Lung (tissue), 12 donors: ENCODE data around the gene TDRD6. TPM values are rescaled to one million over a fixed set of nuclear protein-coding genes. Genes with fewer than 3 reads are reported as not detected.

ENCODE experiments used
- ATAC-seq: fragments of 200-7000 bp; cut with Tn5 transposase; one replicate; pipeline ENCODE4 v1.9.1; 2020; ENCODE audit warnings: moderate number of reproducible peaks; ENCODE audit not compliant: insufficient read depth, low FRiP score
- DNase-seq, 3 donors: peaks; one replicate each; pipeline ENCODE4 v3.0.0-alpha.2; 2013 to 2017
- H3K27ac ChIP-seq, 2 donors: one replicate each; pipeline ENCODE4 v1.5.1; 2013; ENCODE audit warnings: mild to moderate bottlenecking in 2 of 2, moderate library complexity in 2 of 2, control low read depth in 1 of 2, inconsistent platforms in 1 of 2, low read depth in 1 of 2, low read length in 1 of 2
- H3K27me3 ChIP-seq, 3 donors: one replicate each; pipeline ENCODE4 v1.5.1; 2013; ENCODE audit warnings: low read length in 2 of 3; ENCODE audit not compliant: control insufficient read depth in 3 of 3, insufficient read depth in 3 of 3
- H3K36me3 ChIP-seq, 4 donors: one replicate each; pipeline ENCODE4 v1.5.1; 2013; ENCODE audit warnings: low read length in 4 of 4, mild to moderate bottlenecking in 1 of 4, moderate library complexity in 1 of 4; ENCODE audit not compliant: control insufficient read depth in 4 of 4, insufficient read depth in 4 of 4
- H3K4me1 ChIP-seq, 5 donors: one replicate each; pipeline ENCODE4 v1.5.1; 2013; ENCODE audit warnings: low read length in 5 of 5, mild to moderate bottlenecking in 2 of 5, moderate library complexity in 1 of 5; ENCODE audit not compliant: control insufficient read depth in 5 of 5, insufficient read depth in 5 of 5
- H3K4me3 ChIP-seq: one replicate; pipeline ENCODE4 v1.5.1; 2013; ENCODE audit warnings: mild to moderate bottlenecking, control low read depth, moderate library complexity
- H3K9ac ChIP-seq, 2 donors: one replicate each; pipeline ENCODE4 v1.5.1; 2013; ENCODE audit warnings: low read length in 2 of 2, control low read depth in 1 of 2; ENCODE audit not compliant: insufficient read depth in 1 of 2
- H3K9me3 ChIP-seq, 4 donors: one replicate each; pipeline ENCODE4 v1.5.1; 2013; ENCODE audit warnings: low read length in 3 of 4, mild to moderate bottlenecking in 1 of 4, moderate library complexity in 1 of 4; ENCODE audit not compliant: control insufficient read depth in 4 of 4, insufficient read depth in 3 of 4
- WGBS, 2 donors: extraction: QIAGEN DNeasy Blood & Tissue Kit; methylation state at CpG; one replicate each; pipeline ENCODE4 v1.1.7; 2013; 5-methylcytosine and 5-hydroxymethylcytosine counted together
- polyA plus RNA-seq, 2 donors: library from polyadenylated mRNA; stranded (reverse); fragments of 200-250 nt; gene quantifications; one replicate each; pipeline ENCODE4 v1.2.1, GENCODE V29; 2013
- total RNA-seq, 2 donors: library from RNA; depleted of rRNA in 1 of 2; stranded (reverse); fragments of >200 nt in 1 of 2; gene quantifications; one replicate each; pipeline ENCODE4 v1.2.1, GENCODE V29; 2014 to 2021
- TF ChIP-seq, protein P1 (sequence below): IDR thresholded peaks from 2 replicates; pipeline ENCODE4 v1.5.1; 2012; ENCODE audit warnings: mild to moderate bottlenecking; ENCODE audit errors: control extremely low read depth, extremely low read depth
- donor health status: control.
- donor health status: control.
- donor health status: Bipolar disorder and iron deficiency.
- donor health status: healthy.
- donor health status: DM: yes; HTN: yes; CAD: no.

Gene TDRD6
- total and polyA plus RNA-seq, 4 donors = 0.03 to 1.8 (median 0.42) TPM

DNA sequence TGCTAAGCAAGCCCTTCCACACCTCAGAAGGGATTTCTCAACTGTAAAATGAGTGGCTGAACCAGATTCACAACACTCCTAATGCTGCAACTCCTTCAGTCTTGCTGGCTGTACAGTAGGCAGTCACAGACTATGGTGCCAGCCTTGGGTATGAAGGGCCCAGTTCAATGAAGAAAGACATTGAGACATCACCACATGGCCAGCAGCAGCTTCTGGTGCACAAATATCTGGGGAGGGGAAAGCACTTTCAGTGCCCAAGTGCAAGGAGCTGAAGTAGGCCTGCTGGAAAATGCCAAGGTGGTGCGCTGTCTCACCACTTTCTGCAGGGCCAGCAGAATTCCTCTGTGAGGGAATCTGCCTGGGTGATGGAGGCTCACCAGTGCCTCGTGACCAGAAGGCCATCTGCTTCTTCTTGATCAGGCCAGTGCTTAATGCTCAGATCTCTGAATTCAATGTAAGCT, 45.7 kb downstream of the TDRD6 start:
- no peak for DNase-seq
- Histone ChIP-seq H3K27ac (no peak overlapping the region), H3K9ac (no peak overlapping the region), H3K4me1 (peaks cover 0 to 11% (median 5%) of the 10 kb centered on the region in 5 donors), H3K4me3 (no peak overlapping the region), H3K9me3 (no peaks in the 10 kb centered on the region), H3K27me3 (peaks cover 3 to 42% (median 16%) of the 10 kb centered on the region in 3 donors), H3K36me3 (no peaks in the 10 kb centered on the region)
- TF ChIP-seq, protein P1, sequence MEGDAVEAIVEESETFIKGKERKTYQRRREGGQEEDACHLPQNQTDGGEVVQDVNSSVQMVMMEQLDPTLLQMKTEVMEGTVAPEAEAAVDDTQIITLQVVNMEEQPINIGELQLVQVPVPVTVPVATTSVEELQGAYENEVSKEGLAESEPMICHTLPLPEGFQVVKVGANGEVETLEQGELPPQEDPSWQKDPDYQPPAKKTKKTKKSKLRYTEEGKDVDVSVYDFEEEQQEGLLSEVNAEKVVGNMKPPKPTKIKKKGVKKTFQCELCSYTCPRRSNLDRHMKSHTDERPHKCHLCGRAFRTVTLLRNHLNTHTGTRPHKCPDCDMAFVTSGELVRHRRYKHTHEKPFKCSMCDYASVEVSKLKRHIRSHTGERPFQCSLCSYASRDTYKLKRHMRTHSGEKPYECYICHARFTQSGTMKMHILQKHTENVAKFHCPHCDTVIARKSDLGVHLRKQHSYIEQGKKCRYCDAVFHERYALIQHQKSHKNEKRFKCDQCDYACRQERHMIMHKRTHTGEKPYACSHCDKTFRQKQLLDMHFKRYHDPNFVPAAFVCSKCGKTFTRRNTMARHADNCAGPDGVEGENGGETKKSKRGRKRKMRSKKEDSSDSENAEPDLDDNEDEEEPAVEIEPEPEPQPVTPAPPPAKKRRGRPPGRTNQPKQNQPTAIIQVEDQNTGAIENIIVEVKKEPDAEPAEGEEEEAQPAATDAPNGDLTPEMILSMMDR = no peak
- ATAC-seq = no peak
- 93 to 95% methylated on average over 2 of the region's 2 CpGs for WGBS, 2 donors

DNA sequence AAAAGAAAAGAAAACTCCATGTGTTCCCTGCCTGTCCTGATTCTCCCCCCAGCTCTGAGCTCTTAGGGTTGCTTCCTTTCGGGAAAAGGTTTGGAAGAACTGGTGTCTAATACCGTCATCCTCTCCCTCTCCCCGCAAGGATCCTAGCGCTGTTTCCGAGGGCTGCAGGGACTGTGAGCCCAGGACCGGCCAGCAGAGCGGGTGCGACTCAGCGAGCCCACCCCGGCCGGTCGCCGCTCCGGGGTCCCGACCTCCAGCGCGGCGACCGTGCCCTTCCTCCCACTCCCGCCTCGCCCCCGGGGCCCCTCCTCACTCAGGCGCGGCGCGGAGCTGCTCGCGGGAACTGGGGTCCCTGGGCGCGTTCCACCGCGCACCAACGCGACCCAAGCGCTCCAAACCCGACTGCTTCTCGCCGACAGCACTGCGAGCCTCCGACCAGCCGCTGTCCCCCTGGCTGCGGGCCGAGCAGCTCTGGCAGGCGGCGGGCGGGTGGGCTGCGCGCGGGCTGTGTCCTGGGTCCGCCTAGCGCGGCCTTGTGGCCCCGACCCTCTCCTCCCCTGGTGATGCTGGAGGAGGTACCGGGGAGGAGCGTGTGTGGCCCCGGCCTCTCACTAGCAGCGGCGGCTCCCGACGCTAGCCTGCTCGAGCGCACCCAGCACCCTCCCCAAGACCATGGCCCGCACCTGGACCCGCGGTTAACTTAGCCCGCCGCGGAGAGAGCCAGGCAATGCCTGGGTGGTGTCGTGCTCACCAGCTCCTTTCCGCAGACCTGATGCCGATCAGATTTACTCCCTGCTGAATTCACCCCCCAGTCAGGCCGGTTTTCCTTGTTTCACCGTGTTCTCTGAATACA, 47.4 kb downstream of the TDRD6 start, which contains the start of gene PLA2G7:
TSS of gene PLA2G7 (minus strand) at position 509 of the 853 bp plus-strand sequence. CDS start 12,484 bp downstream, outside the sequence.
- Histone ChIP-seq H3K4me1 (peaks cover 0 to 11% (median 5%) of the 10 kb centered on the region in 5 donors), H3K4me3 (peak within 1 kb of the TSS; percentile 18), H3K27ac (peak within 1 kb of the TSS in 1 of 2 donors; percentile 69), H3K27me3 (peaks cover 3 to 47% (median 16%) of the 10 kb centered on the region in 3 donors), H3K9me3 (no peaks in the 10 kb centered on the region), H3K36me3 (no peaks in the 10 kb centered on the region), H3K9ac (peak within 1 kb of the TSS; percentile 40 to 74)
- WGBS, 2 donors = 1 to 2% methylated on average over 60 to 73 of the region's 73 CpGs
- DNase-seq (peak; percentile 54 to 67 (median 62)), ATAC-seq (peak; percentile 57)
- TF ChIP-seq, protein P1 = no peak

DNA sequence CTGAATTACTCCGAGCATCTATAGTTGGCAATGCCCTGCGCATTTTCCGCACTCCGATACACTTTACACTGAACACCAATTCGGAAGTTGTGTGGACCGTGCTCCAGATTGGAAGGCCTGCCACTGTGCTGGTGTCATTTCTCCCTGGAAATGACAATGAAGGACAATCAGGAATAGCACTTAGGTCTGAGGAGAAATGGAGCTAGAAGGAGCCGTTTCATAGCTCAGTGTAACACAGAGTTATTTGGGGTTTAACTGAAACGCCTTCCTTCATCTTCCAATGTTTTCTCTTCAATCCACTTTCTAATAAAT, 48.0 kb downstream of the TDRD6 start:
- Histone ChIP-seq H3K27me3 (peaks cover 3 to 47% (median 16%) of the 10 kb centered on the region in 3 donors), H3K27ac (no peak overlapping the region), H3K9me3 (no peaks in the 10 kb centered on the region), H3K36me3 (no peaks in the 10 kb centered on the region), H3K4me1 (peaks cover 0 to 11% (median 5%) of the 10 kb centered on the region in 5 donors), H3K9ac (no peak overlapping the region), H3K4me3 (peak overlapping the region; percentile 18)
- TF ChIP-seq, protein P1 = no peak
- ATAC-seq (no peak), DNase-seq (no peak)
- 22 to 24% methylated on average over 8 of the region's 8 CpGs for WGBS, 2 donors
